Trophoblast cell (in vitro differentiated cells and primary cell): Measurements from ENCODE around the gene AAK1.

Source experiments
- DNase-seq, 2 donors: peaks; one replicate each; pipeline ENCODE4 v3.0.0-alpha.2; 2016
- H2AFZ ChIP-seq: 2 replicates; pipeline ENCODE4 v1.6.1; 2013; ENCODE audit warnings: low read length, moderate library complexity, mild to moderate bottlenecking; ENCODE audit not compliant: insufficient read depth, poor library complexity
- H2AK5ac ChIP-seq: 2 replicates; pipeline ENCODE4 v1.6.1; 2013; ENCODE audit warnings: mild to moderate bottlenecking, low read length
- H2BK120ac ChIP-seq: 2 replicates; pipeline ENCODE4 v1.6.1; 2013; ENCODE audit warnings: low read length, mild to moderate bottlenecking, moderate library complexity; ENCODE audit not compliant: insufficient read depth, poor library complexity
- H2BK12ac ChIP-seq: 2 replicates; pipeline ENCODE4 v1.6.1; 2013; ENCODE audit warnings: mild to moderate bottlenecking, low read length, moderate library complexity
- H2BK5ac ChIP-seq: 2 replicates; pipeline ENCODE4 v1.6.1; 2013; ENCODE audit warnings: low read length, low read depth, moderate library complexity, mild to moderate bottlenecking; ENCODE audit not compliant: poor library complexity
- H3K14ac ChIP-seq: 2 replicates; pipeline ENCODE4 v1.6.1; 2013; ENCODE audit warnings: mild to moderate bottlenecking, low read length
- H3K18ac ChIP-seq: 2 replicates; pipeline ENCODE4 v1.6.1; 2013; ENCODE audit warnings: mild to moderate bottlenecking, low read length
- H3K23ac ChIP-seq: 2 replicates; pipeline ENCODE4 v1.6.1; 2013; ENCODE audit warnings: low read length
- H3K27ac ChIP-seq: 2 replicates; pipeline ENCODE4 v1.5.1; 2013; ENCODE audit warnings: low read depth, mild to moderate bottlenecking, inconsistent platforms, low read length, moderate library complexity
- H3K27me3 ChIP-seq: 2 replicates; pipeline ENCODE4 v1.6.1; 2013; ENCODE audit warnings: inconsistent platforms, mild to moderate bottlenecking, low read length, moderate library complexity; ENCODE audit not compliant: insufficient read depth
- H3K36me3 ChIP-seq, 2 experiments: 1 replicate in 1 of 2; 2 replicates in 1 of 2; pipeline ENCODE4 v1.6.1; 2013; ENCODE audit warnings: low read length in 2 of 2, mild to moderate bottlenecking in 2 of 2, moderate library complexity in 1 of 2; ENCODE audit not compliant: insufficient read depth in 2 of 2, control insufficient read depth in 1 of 2
- H3K4ac ChIP-seq: 2 replicates; pipeline ENCODE4 v1.6.1; 2013; ENCODE audit warnings: low read depth, mild to moderate bottlenecking, low read length, moderate library complexity
- H3K4me1 ChIP-seq, 2 experiments: 1 replicate in 1 of 2; 2 replicates in 1 of 2; pipeline ENCODE4 v1.6.1; 2013; ENCODE audit warnings: low read length in 2 of 2, mild to moderate bottlenecking in 2 of 2, moderate library complexity in 1 of 2; ENCODE audit not compliant: insufficient read depth in 2 of 2, control insufficient read depth in 1 of 2
- H3K4me2 ChIP-seq: 2 replicates; pipeline ENCODE4 v1.6.1; 2013; ENCODE audit warnings: inconsistent platforms, mild to moderate bottlenecking, low read length, moderate library complexity
- H3K4me3 ChIP-seq: 2 replicates; pipeline ENCODE4 v1.5.1; 2013; ENCODE audit warnings: mild to moderate bottlenecking, low read depth, low read length, inconsistent platforms
- H3K79me1 ChIP-seq: one replicate; pipeline ENCODE4 v1.6.1; 2013; ENCODE audit warnings: low read length
- H3K79me2 ChIP-seq: 2 replicates; pipeline ENCODE4 v1.6.1; 2013; ENCODE audit warnings: low read length, mild to moderate bottlenecking; ENCODE audit not compliant: control insufficient read depth, insufficient read depth, poor library complexity
- H3K9ac ChIP-seq: 2 replicates; pipeline ENCODE4 v1.6.1; 2013; ENCODE audit warnings: mild to moderate bottlenecking, low read length
- H3K9me3 ChIP-seq: 2 replicates; pipeline ENCODE4 v1.6.1; 2013; ENCODE audit warnings: low read depth, mild to moderate bottlenecking, control low read depth, inconsistent platforms, low read length; ENCODE audit not compliant: insufficient read depth
- H4K12ac ChIP-seq: 2 replicates; pipeline ENCODE4 v1.6.1; 2013; ENCODE audit warnings: low read depth, mild to moderate bottlenecking, low read length, moderate library complexity
- H4K8ac ChIP-seq: 2 replicates; pipeline ENCODE4 v1.6.1; 2013; ENCODE audit warnings: low read depth, mild to moderate bottlenecking, low read length, moderate library complexity
- H4K91ac ChIP-seq: one replicate; pipeline ENCODE4 v1.6.1; 2013; ENCODE audit warnings: low read depth, mild to moderate bottlenecking, low read length, moderate library complexity
- WGBS: extraction: QIAGEN DNeasy Blood & Tissue Kit; methylation state at CpG from one replicate; pipeline ENCODE4 v1.1.7; 2013; ENCODE audit warnings: missing lambda C conversion rate; ENCODE audit not compliant: insufficient read length, insufficient coverage; ENCODE audit errors: extremely low coverage; 5-methylcytosine and 5-hydroxymethylcytosine counted together

Gene AAK1

GRCh38 chr2:69461404-69461803 lies 182.1 kb downstream of the AAK1 start:
- Histone ChIP-seq H3K27ac (no peak overlapping the region), H3K36me3 (peaks cover 11 to 14% of the 10 kb centered on the region in 2 experiments), H3K79me1 (no peaks in the 10 kb centered on the region), H4K8ac (no peak overlapping the region), H3K27me3 (no peaks in the 10 kb centered on the region), H4K12ac (no peak overlapping the region), H3K18ac (no peak overlapping the region), H3K4me3 (no peak overlapping the region), H3K9ac (no peak overlapping the region), H3K14ac (no peak overlapping the region), H3K4me2 (no peak overlapping the region), H2BK120ac (no peak overlapping the region), H2AFZ (no peak overlapping the region), H2BK5ac (no peak overlapping the region), H2AK5ac (no peak overlapping the region), H3K4me1 (no peaks in the 10 kb centered on the region), H3K4ac (no peak overlapping the region), H4K91ac (no peak overlapping the region), H3K79me2 (no peaks in the 10 kb centered on the region), H3K23ac (no peak overlapping the region), H2BK12ac (no peak overlapping the region), H3K9me3 (no peaks in the 10 kb centered on the region)
- no CpG with 5 or more reads among the region's 6 CpGs for WGBS
- DNase-seq = no peak

GRCh38 chr2:69459936-69460335 lies 183.6 kb downstream of the AAK1 start:
- H2AFZ ChIP-seq = no peak overlapping the region
- no peak for DNase-seq
- no peaks in the 10 kb centered on the region for H3K79me2 ChIP-seq
- H3K4me1 ChIP-seq = peaks cover 0 to 2% of the 10 kb centered on the region in 2 experiments
- H2BK120ac ChIP-seq = no peak overlapping the region
- H3K14ac ChIP-seq = no peak overlapping the region
- no peak overlapping the region for H3K4ac ChIP-seq
- no CpG with 5 or more reads among the region's 4 CpGs for WGBS
- no peak overlapping the region for H4K91ac ChIP-seq
- H3K79me1 ChIP-seq = no peaks in the 10 kb centered on the region
- no peaks in the 10 kb centered on the region for H3K27me3 ChIP-seq
- no peak overlapping the region for H2AK5ac ChIP-seq
- peaks cover 0 to 3% of the 10 kb centered on the region in 2 experiments for H3K36me3 ChIP-seq
- H3K18ac ChIP-seq = no peak overlapping the region
- H3K27ac ChIP-seq = no peak overlapping the region
- no peak overlapping the region for H2BK5ac ChIP-seq
- no peak overlapping the region for H3K4me2 ChIP-seq
- no peak overlapping the region for H3K4me3 ChIP-seq
- no peaks in the 10 kb centered on the region for H3K9me3 ChIP-seq
- no peak overlapping the region for H2BK12ac ChIP-seq
- no peak overlapping the region for H4K8ac ChIP-seq
- no peak overlapping the region for H3K9ac ChIP-seq
- H4K12ac ChIP-seq = no peak overlapping the region
- no peak overlapping the region for H3K23ac ChIP-seq

DNA sequence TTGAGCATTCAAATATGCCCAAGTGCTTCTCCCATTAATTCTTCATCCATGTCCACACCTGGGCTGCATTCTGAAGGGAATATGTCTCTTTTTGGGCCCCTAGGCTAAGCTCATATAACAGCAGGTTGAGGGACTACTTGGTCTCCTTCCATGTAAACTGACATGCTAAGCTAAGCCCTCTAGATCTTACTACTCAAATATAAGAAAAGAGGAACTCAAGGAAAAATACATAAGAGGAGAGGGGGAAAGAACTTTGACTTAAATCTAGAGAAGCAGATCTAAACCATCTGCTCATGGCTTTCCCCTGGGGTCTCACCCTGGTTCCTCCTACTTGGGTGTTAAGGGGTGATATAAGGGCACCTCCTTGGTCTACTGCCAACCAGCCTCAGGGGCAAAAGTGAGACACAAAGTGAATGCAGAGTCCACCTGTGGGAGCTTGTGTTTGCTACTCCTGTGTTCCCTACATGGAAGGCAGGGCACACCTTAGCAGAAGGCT lies 186.5 kb downstream of the AAK1 start:
- Histone ChIP-seq H4K91ac (no peak overlapping the region), H4K12ac (no peak overlapping the region), H3K9me3 (no peaks in the 10 kb centered on the region), H2BK120ac (no peak overlapping the region), H3K9ac (no peak overlapping the region), H3K36me3 (no peaks in the 10 kb centered on the region), H3K27ac (no peak overlapping the region), H2AFZ (no peak overlapping the region), H2AK5ac (no peak overlapping the region), H3K79me1 (no peaks in the 10 kb centered on the region), H3K79me2 (no peaks in the 10 kb centered on the region), H3K14ac (no peak overlapping the region), H3K23ac (no peak overlapping the region), H3K4me2 (no peak overlapping the region), H3K4me3 (no peak overlapping the region), H4K8ac (no peak overlapping the region), H3K4ac (no peak overlapping the region), H2BK5ac (no peak overlapping the region), H3K18ac (no peak overlapping the region), H3K27me3 (no peaks in the 10 kb centered on the region), H2BK12ac (no peak overlapping the region), H3K4me1 (peaks cover 5 to 6% of the 10 kb centered on the region in 2 experiments)
- DNase-seq = no peak

DNA sequence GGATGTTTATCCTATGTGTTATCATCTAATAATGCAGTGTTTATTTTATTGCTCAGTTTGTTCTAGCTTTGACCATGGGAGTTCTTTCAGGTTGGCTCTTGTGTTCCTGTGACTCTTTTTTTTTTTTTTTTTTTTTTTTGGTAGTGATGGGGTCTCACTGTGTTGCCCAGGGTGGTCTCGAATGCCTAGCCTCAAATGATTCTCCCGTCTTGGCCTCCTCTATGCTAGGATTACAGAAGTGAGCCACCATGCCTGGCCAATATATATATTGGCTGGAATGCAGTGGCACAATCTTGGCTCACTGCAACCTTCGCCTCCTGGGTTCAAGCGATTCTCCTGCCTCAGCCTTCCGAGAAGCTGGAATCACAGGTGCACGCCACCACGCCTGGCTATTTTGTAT lies 187.4 kb downstream of the AAK1 start:
- no peak overlapping the region for H4K8ac ChIP-seq
- H3K4ac ChIP-seq = no peak overlapping the region
- no peak overlapping the region for H3K4me2 ChIP-seq
- H3K14ac ChIP-seq = no peak overlapping the region
- no peak overlapping the region for H4K12ac ChIP-seq
- no peak overlapping the region for H2AFZ ChIP-seq
- no peak overlapping the region for H4K91ac ChIP-seq
- no peaks in the 10 kb centered on the region for H3K27me3 ChIP-seq
- H2BK12ac ChIP-seq = no peak overlapping the region
- no CpG with 5 or more reads among the region's 7 CpGs for WGBS
- H3K4me3 ChIP-seq = no peak overlapping the region
- H3K79me1 ChIP-seq = no peaks in the 10 kb centered on the region
- H3K4me1 ChIP-seq = peaks cover 5 to 6% of the 10 kb centered on the region in 2 experiments
- H3K18ac ChIP-seq = no peak overlapping the region
- H3K27ac ChIP-seq = no peak overlapping the region
- H3K9ac ChIP-seq = no peak overlapping the region
- no peak overlapping the region for H2AK5ac ChIP-seq
- H3K79me2 ChIP-seq = no peaks in the 10 kb centered on the region
- no peaks in the 10 kb centered on the region for H3K36me3 ChIP-seq
- H2BK120ac ChIP-seq = no peak overlapping the region
- no peaks in the 10 kb centered on the region for H3K9me3 ChIP-seq
- no peak overlapping the region for H3K23ac ChIP-seq
- no peak overlapping the region for H2BK5ac ChIP-seq
- no peak for DNase-seq
